Measurements from ENCODE around the gene DDX11. TPM values are rescaled to one million over a fixed set of nuclear protein-coding genes. Genes with fewer than 3 reads are reported as not detected.

Gene DDX11
- total and polyA plus RNA-seq, 2 of the 4 experiments (the other 2 are of a cell fraction), result 10.8 to 17.6 TPM

GRCh38 chr12:31106101-31106803 is 32.6 kb downstream of the DDX11 start:
- Histone ChIP-seq H3K36me3 (ENCODE audit: control insufficient read depth, insufficient read depth, low read length) (no peaks in the 10 kb centered on the region), H3K9ac (ENCODE audit: low read depth, low read length) (no peak overlapping the region), H2BK15ac (ENCODE audit: low read depth, low read length) (no peak overlapping the region), H3K23ac (ENCODE audit: low read depth, low read length) (no peak overlapping the region), H4K91ac (ENCODE audit: insufficient read depth, low read depth, low read length) (no peak overlapping the region), H4K20me1 (ENCODE audit: insufficient read depth, low read length) (no peaks in the 10 kb centered on the region), H3K4me1 (ENCODE audit: control insufficient read depth, insufficient read depth, low read length) (no peaks in the 10 kb centered on the region), H3K18ac (ENCODE audit: low read depth, low read length) (no peak overlapping the region), H4K8ac (ENCODE audit: low read depth in 2 of 2, low read length in 2 of 2) (no peak overlapping the region), H3K14ac (replicated peaks; ENCODE audit: low read depth, low read length) (no peak overlapping the region), H2AFZ (replicated peaks; ENCODE audit: low read length, poor library complexity) (no peak overlapping the region), H3K4me3 (ENCODE audit: insufficient read depth, low read depth, low read length) (no peak overlapping the region), H2BK20ac (ENCODE audit: low read depth, low read length) (no peak overlapping the region), H3K79me1 (ENCODE audit: low read depth in 1 of 2, low read length in 2 of 2) (no peaks in the 10 kb centered on the region), H3K56ac (ENCODE audit: extremely low read depth, insufficient read depth, low read length) (no peak overlapping the region), H3K9me1 (ENCODE audit: insufficient read depth, low read length) (no peaks in the 10 kb centered on the region), H3K4me2 (ENCODE audit: low read depth, low read length) (no peak overlapping the region), H4K5ac (ENCODE audit: low read depth, low read length) (no peak overlapping the region), H3K9me3 (ENCODE audit: control insufficient read depth, insufficient read depth, low read length) (no peaks in the 10 kb centered on the region), H2BK120ac (ENCODE audit: low read depth, low read length) (no peak overlapping the region), H3K27ac (ENCODE audit: insufficient read depth, low read length) (no peak overlapping the region), H3K4ac (ENCODE audit: low read depth, low read length) (no peak overlapping the region), H2AK9ac (replicated peaks; ENCODE audit: low read depth, low read length, poor library complexity) (no peak overlapping the region), H2BK5ac (ENCODE audit: low read depth, low read length, poor library complexity, severe bottlenecking) (no peak overlapping the region), H3K27me3 (ENCODE audit: control insufficient read depth, insufficient read depth, low read length) (no peaks in the 10 kb centered on the region), H2AK5ac (ENCODE audit: low read depth, low read length) (no peak overlapping the region)
- DNase-seq (no peak), ATAC-seq (ENCODE audit: low read depth) (no peak)
- in situ Hi-C loops (cut with MboI; ENCODE audit: low sequenced_read_pairs), result no loop called here
- WGBS, 2 experiments (ENCODE audit: extremely low coverage in 2 of 2, insufficient read length in 1 of 2), result no CpG with 5 or more reads among the region's 10 CpGs
- ChIA-PET CTCF (no interaction called here), POLR2A (ENCODE audit: unreplicated experiment) (no interaction called here)
- intact Hi-C loops (cut with micrococcal nuclease), result no loop called here
- TF ChIP-seq RCOR1 (IDR thresholded peaks at IDR 0.05; ENCODE audit: insufficient replicate concordance, low read length), result no peak
- no peak for TF ChIP-seq MXI1 (IDR thresholded peaks at IDR 0.05; ENCODE audit: borderline replicate concordance, low read depth, low read length)
- no peak for TF ChIP-seq FOS (IDR thresholded peaks at IDR 0.05; ENCODE audit: low read depth, low read length)
- TF ChIP-seq ELK1 (IDR thresholded peaks at IDR 0.05; ENCODE audit: borderline replicate concordance, low read depth, low read length), result no peak
- no peak for TF ChIP-seq POLR2A (IDR thresholded peaks at IDR 0.05; ENCODE audit: low read depth, low read length)
- no peak for TF ChIP-seq MAZ (IDR thresholded peaks at IDR 0.05; ENCODE audit: borderline replicate concordance, low read depth, low read length)
- no peak for TF ChIP-seq CTCF (conservative IDR thresholded peaks at IDR 0.05; ENCODE audit: low read depth, low read length)
- TF ChIP-seq SMC3 (IDR thresholded peaks at IDR 0.05; ENCODE audit: low read depth, low read length), result no peak
- TF ChIP-seq RAD21 (IDR thresholded peaks at IDR 0.05; ENCODE audit: low read length), result no peak
- no peak for TF ChIP-seq CHD1 (IDR thresholded peaks at IDR 0.05; ENCODE audit: low read depth, low read length)
- no peak for TF ChIP-seq USF2 (IDR thresholded peaks at IDR 0.05; ENCODE audit: low read depth, low read length)
- TF ChIP-seq NFE2L2 (IDR thresholded peaks at IDR 0.05; ENCODE audit: low read depth, low read length), result no peak
- no peak for TF ChIP-seq CEBPB (IDR thresholded peaks at IDR 0.05; ENCODE audit: low read depth, low read length)
- no peak for TF ChIP-seq MAFK (IDR thresholded peaks at IDR 0.05; ENCODE audit: low read depth, low read length)
- no peak for TF ChIP-seq RFX5 (IDR thresholded peaks at IDR 0.05; ENCODE audit: low read depth, low read length)
- TF ChIP-seq BHLHE40 (IDR thresholded peaks at IDR 0.05; ENCODE audit: low read depth, low read length), result no peak
- dilution Hi-C loops (cut with HindIII; ENCODE audit: low sequenced_read_pairs, unreplicated experiment), result no loop called here
- no TSS peak for BruUV-seq (replicated peaks)

All from IMR-90 (cell line).